C4-2B (cell line): ENCODE data around the gene NXF1.

ENCODE experiments used
- H3K27ac ChIP-seq: fragments of 450-650 bp; 2 replicates; pipeline ENCODE4 v1.5.1; 2017
- ZFX ChIP-seq: fragments of 450-650 bp; IDR thresholded peaks from 2 replicates; pipeline ENCODE4 v1.6.1; 2017
- TF ChIP-seq, protein P1 (sequence below): fragments of 450-650 bp; conservative IDR thresholded peaks from 2 replicates; pipeline ENCODE4 v1.5.1; 2017; ENCODE audit warnings: mild to moderate bottlenecking

NXF1 gene

GRCh38 chr11:62801071-62801470, 4.2 kb downstream of the NXF1 start:
- TF ChIP-seq, protein P1, sequence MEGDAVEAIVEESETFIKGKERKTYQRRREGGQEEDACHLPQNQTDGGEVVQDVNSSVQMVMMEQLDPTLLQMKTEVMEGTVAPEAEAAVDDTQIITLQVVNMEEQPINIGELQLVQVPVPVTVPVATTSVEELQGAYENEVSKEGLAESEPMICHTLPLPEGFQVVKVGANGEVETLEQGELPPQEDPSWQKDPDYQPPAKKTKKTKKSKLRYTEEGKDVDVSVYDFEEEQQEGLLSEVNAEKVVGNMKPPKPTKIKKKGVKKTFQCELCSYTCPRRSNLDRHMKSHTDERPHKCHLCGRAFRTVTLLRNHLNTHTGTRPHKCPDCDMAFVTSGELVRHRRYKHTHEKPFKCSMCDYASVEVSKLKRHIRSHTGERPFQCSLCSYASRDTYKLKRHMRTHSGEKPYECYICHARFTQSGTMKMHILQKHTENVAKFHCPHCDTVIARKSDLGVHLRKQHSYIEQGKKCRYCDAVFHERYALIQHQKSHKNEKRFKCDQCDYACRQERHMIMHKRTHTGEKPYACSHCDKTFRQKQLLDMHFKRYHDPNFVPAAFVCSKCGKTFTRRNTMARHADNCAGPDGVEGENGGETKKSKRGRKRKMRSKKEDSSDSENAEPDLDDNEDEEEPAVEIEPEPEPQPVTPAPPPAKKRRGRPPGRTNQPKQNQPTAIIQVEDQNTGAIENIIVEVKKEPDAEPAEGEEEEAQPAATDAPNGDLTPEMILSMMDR = no peak
- no peak for TF ChIP-seq ZFX
- no peak overlapping the region for H3K27ac ChIP-seq

- TF ChIP-seq, protein P1 = no peak
- TF ChIP-seq ZFX = no peak
- no peak overlapping the region for H3K27ac ChIP-seq
These were observed 5.8 kb downstream of the NXF1 start for GRCh38 chr11:62799486-62799885.

DNA sequence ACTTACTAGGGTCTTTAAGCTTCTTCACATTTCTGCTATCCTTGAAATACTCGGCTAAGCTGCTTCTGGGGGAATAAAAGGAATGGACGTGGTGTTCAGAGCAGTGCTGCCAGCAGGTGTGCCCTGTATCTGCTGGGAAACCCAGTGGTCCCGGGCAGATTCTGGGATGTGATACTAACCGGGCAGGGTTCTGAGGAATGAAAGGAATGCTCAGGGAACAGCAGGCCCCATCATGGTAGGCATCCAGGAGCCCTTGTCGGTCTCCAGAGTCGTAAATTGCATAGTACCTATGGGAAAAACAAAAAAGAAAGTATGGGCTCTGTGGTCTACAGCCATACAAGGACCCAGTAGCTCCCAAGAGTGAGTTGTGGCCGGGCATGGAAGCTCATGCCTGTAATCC, 9.0 kb downstream of the NXF1 start:
- no peak overlapping the region for H3K27ac ChIP-seq
- TF ChIP-seq ZFX = no peak
- TF ChIP-seq, protein P1 = no peak

DNA sequence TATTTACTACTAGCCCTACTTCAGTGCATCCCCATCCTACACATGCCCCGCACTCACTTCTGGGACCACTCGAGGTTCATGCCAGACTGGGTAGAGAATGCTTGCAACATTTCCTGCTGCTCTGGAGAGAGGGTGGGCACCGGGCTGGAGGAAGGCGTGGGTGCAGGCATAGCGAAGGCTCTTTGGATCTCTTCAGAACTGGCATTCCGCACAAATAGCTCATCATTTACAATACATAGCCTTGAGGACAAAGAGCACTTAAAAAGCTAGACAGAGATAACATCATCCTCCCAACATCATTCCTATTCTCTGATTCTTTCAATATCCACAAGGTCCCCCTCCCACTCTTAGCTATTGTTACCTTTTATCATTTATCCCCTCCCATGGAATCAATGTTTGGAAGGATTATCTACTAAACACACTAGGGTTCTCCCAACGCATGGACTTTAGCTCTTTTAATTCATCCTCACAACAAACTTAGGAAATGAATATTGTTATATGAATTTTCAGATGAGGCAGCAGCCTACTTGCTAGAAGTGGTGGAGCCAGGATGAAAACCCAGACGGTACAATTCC, 11.0 kb downstream of the NXF1 start:
- H3K27ac ChIP-seq = no peak overlapping the region
- TF ChIP-seq, protein P1 = no peak
- TF ChIP-seq ZFX = no peak

- H3K27ac ChIP-seq = peak overlapping the region; percentile 91
- TF ChIP-seq, protein P1 = no peak
- TF ChIP-seq ZFX = no peak
These were observed 13.1 kb downstream of the NXF1 start for GRCh38 chr11:62792202-62792575.

GRCh38 chr11:62791501-62792201, 13.6 kb downstream of the NXF1 start, which contains the start of gene TMEM223:
Gene TMEM223 (minus strand): TSS chr11:62792006. CDS start chr11:62791994, 12 bp downstream.
- TF ChIP-seq, protein P1 = no peak
- peak; percentile 58; the same call in 1 of the 2 replicates for TF ChIP-seq ZFX
- peak within 1 kb of the TSS; percentile 91 for H3K27ac ChIP-seq

DNA sequence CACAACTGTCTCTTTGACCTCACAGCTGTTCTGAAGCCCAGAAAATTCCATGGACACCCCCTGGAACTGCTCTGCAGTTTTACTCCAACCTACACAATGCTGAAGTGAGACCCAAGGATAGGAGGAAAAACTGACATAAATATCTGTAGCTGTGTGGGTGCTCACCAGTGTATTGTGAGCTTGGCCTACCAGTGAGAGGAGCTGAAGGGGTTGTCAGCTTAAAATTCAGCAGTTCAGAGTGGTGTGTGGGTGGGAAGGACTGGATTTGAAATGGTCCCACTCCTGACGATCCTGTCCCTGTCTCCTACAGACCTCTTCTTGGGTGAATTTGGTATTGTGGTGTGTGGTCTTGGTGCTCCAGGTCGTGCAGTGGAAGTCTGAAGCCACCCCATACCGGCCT, 15.7 kb downstream of the NXF1 start:
- TF ChIP-seq, protein P1 = no peak
- TF ChIP-seq ZFX = no peak
- no peak overlapping the region; the same call in 1 of the 2 replicates for H3K27ac ChIP-seq
